ENCODE results near the gene FARS2.

DNA sequence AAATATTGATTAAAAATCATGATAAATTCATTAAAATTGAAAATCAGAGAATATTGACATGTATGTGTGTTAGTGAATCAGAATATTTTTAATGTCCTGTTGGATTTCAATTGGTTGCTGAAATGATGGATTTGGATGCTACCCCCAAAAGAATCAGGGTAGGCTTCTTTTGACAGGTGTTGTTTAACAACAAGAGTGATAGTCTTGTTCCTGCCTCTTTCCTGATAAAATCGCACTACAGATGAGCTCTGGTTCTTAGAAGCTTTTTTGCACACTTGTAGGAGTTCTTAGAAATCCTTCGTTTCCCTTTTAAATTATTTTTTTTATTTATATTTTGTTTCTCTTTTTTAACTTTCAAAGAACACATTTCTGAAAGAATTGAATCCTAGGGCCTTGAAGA, 259.5 kb downstream of the FARS2 start:
- TF ChIP-seq, protein P1, sequence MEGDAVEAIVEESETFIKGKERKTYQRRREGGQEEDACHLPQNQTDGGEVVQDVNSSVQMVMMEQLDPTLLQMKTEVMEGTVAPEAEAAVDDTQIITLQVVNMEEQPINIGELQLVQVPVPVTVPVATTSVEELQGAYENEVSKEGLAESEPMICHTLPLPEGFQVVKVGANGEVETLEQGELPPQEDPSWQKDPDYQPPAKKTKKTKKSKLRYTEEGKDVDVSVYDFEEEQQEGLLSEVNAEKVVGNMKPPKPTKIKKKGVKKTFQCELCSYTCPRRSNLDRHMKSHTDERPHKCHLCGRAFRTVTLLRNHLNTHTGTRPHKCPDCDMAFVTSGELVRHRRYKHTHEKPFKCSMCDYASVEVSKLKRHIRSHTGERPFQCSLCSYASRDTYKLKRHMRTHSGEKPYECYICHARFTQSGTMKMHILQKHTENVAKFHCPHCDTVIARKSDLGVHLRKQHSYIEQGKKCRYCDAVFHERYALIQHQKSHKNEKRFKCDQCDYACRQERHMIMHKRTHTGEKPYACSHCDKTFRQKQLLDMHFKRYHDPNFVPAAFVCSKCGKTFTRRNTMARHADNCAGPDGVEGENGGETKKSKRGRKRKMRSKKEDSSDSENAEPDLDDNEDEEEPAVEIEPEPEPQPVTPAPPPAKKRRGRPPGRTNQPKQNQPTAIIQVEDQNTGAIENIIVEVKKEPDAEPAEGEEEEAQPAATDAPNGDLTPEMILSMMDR (conservative IDR thresholded peaks at IDR 0.05; ENCODE audit: low read length) = no peak
- TF ChIP-seq EZH2phosphoT487 (IDR thresholded peaks at IDR 0.05; ENCODE audit: borderline replicate concordance, low read depth, low read length) = no peak
